GM18951 (cell line): ENCODE data around the gene CENPO.

Experiments
- POLR2A ChIP-seq: IDR thresholded peaks from 4 replicates; pipeline ENCODE4 v1.6.1; 2011; ENCODE audit warnings: mild to moderate bottlenecking; ENCODE audit not compliant: insufficient read length, insufficient read depth; ENCODE audit errors: extremely low read depth
- in situ Hi-C: fragments of 300-500 bp; cut with MboI; formaldehyde crosslinking; loops from one replicate; pipeline ENCODE4 v1.12.0; 2022; ENCODE audit warnings: low sequenced_read_pairs, mixed read lengths, inconsistent platforms; ENCODE audit not compliant: unreplicated experiment

Gene CENPO

DNA sequence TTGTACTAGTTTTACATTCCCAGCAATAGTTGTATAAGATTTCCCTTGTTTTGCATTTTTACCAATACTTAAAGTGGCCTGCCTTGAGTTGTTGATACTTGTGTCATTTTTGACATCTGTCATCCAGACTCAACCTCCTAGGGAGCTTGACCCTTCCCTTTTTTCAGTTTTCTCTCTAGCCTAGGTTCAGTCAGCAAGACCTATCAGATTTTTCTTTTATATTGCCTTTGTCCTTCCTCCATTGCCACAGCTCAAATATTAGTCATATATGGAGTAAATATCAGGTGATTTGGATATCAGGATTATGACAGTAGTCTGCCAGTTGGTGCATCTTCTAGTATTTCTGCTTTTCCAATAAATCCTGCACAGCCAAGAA, 13.4 kb downstream of the CENPO start:
- in situ Hi-C loops: no loop called here
- TF ChIP-seq POLR2A: no peak

DNA sequence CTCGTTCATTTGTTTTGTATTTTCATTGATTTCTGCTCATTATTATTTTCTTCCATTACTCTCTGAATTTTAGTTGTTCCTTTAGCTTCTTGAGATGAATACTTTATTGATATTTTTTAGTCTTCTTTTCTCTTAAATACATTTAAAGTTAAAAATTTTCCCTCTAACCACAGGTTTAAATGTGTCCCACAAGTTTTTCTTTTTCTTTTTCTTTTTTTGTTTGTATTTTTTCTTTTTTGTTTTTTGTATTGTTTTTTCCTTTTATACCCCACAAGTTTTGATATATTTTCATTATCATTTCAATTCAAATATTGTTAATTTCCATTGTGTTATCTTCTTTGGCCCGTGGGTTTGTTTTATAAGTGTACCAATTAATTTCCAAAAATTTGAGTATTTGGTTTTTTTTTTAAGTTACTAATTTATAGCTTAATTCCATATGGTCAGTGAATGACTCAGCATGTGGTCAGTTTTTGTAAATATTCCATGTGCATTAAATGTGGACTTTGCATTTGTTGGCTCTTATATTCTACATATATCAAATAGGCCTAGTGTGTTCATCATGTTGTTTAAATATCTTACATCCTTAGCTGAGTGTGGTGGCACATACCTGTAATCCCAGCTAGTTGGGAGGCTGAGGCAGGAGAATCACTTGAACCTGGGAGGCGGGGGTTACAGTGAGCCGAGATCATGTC, 16.2 kb downstream of the CENPO start:
- in situ Hi-C loops: no loop called here
- no peak for TF ChIP-seq POLR2A

DNA sequence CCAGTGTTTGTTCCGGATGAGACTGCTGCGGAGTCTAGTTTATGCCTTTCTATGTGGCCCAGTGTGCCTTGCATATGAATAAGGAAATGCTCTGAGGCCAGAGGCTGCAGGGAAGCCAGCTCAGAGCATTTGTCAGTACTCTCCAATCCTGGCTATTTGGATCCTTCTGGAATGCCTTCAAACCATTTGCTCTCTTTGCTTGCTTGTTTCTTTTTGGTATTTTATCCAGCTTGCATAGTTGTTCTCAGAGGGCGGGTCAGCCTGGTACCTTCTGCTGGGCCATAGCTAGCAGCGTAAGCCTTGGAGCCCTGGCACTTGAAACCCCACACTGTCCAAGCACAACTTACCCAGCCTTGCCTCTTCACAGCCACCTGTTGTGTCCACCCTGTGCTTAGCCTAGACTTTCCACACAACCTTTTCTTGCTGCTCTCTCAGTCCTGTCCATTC, 20.5 kb downstream of the CENPO start:
- TF ChIP-seq POLR2A: no peak
- in situ Hi-C loops: no loop called here

DNA sequence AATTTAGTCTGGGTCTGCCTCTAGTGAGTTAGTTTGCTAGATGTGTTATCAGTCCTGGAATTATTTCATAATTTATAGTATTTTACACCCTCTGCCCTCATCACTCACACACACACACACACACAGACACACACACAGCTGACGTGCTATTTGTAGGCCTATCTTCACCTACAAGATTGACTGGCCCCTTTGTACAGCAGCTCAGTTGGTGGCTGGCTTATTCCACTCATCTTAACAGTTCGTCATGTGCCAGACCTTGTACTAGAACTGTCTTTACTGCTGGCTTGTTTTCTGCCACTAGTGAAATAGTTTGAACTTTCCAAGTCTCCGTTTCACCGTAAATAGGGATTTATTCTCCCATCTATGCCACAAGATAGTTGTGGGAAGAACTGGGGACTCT, 21.3 kb downstream of the CENPO start:
- no peak for TF ChIP-seq POLR2A
- in situ Hi-C loops: no loop called here

DNA sequence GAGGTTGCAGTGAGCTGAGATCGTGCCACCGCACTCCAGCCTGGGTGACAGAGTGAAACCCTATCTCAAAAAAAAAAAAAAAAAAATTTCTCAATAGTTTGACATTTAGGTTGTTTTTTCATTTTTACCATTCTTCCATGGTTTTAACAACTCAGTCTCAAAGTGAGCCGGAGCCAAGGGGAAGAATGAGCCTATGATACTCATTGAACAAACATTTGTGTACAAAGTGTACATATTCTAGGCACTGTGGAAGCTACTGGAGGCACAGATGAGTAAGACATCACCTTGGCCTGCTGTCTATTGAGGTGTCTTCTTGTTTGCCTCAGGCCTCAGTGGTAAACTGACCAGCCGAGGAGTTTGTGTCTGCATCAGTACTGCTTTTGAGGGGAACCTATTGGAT, 21.9 kb downstream of the CENPO start:
- TF ChIP-seq POLR2A: no peak
- in situ Hi-C loops: no loop called here

DNA sequence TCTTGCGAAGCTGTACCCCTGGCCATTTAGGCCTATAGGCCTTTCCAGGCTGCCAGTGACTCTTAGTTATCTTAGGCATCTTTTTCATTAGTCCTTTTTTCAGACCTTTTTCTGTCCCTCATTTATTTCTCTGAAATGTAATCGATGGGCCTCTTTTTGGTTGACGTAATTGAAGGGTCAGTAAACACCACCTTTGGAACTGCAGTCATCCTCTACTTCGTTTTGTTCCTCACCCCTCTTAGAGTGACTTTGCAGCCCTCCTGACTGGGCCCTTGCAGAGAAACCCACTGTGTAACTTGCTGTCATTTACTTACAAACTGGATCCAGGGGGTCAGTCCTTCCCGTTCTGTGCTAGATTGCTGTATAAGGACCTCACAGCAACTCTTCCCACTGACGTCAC, 23.2 kb downstream of the CENPO start:
- no peak for TF ChIP-seq POLR2A
- in situ Hi-C loops: no loop called here

DNA sequence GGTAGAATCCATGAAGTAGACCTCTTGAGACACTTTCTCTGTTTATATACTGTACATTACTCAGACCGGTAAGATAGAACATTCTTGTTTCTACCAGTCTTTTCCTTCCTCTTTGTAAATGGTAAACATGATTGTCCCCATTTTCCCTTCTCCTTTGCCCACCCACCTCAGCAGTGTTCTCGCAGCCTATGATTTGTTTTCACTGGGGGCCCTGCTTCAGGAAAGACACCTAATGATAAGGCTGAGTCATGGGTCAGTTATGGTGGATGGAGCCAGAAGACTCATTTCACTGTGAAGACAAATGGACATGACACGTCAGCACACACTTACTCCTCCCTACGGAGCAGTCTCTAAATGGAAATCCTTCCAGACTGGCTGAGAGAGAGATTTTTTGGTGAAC, 23.7 kb downstream of the CENPO start:
- in situ Hi-C loops: no loop called here
- TF ChIP-seq POLR2A: no peak

DNA sequence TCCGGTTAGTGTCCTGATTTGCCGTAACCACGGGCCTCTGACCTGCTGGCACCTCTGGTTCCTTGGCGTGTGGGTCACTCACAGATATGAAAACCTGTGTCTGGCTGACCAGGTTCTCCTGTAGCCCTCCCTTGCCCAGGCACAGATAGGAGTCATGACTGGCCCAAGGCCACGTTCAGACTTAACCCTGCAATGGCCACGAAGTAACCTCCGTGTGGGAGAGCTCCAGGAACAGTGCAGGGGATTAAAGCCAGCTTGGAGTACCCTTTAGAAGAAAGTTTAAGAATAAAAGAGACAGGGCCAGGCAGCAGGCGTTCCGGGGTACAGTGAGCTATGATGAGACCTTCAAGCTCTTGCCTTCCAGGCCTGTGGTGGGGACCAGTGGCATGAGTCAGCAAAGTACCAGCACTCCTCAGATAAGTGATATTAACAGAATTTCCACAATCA, 25.5 kb downstream of the CENPO start:
- TF ChIP-seq POLR2A: no peak
- in situ Hi-C loops: no loop called here

DNA sequence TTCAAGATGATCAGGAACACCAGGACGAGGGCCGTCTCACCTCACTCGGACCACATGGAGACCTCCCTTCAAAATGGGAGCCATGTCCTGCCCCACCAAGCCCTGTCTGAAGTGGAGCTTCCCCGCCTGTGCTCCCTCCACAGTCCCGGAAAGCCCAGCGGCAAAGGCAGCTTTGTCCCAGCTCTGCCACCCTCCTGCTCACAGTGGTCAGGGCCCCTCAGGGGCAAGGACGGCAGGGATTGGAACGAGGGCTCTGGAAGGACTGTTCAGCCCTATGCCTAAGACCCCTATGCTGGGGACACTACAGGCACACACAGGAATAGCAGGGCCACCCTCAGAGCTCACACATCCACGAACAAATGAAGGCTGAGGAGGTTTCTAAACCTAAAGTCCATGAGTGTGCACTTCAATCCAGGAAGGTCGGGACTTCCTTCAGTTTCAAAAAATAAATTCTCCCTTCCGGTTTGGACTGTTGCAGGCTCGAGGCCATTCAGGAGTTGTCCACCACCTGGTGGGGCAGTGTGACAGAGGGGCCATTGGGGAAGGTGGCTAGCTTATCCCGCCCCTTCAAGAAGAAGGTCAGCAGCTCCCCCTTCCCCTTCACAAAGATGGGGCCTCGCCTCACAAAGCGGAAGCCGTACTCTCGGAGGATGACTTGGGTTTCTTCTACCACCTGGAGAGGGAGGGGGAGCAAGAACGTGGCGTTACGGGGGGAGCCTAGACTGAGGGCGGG, 26.4 kb downstream of the CENPO start:
- no peak for TF ChIP-seq POLR2A
- in situ Hi-C loops: loop anchor here (5.0 kb wide), 1 partner anchor 402 kb away; no protein-coding TSS in a partner anchor

DNA sequence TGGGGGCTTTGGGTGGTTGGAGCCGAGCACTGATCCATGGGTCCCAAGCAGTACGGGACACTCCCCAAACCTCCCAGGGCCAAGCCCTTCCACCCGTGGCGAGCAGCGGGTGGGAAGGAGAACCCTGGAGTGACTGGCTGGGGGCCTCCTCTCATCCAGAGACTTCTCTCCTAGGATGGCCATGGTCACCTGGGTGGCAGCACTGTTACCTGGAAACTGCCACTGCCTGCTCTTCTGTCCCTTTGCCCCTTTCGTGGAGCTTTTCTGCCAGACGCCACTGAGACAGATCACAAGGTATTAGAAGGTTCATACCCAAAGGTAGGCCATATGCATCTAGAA, 26.9 kb downstream of the CENPO start:
- TF ChIP-seq POLR2A: no peak
- in situ Hi-C loops: loop anchor here (5.0 kb wide), 1 partner anchor 403 kb away; no protein-coding TSS in a partner anchor

DNA sequence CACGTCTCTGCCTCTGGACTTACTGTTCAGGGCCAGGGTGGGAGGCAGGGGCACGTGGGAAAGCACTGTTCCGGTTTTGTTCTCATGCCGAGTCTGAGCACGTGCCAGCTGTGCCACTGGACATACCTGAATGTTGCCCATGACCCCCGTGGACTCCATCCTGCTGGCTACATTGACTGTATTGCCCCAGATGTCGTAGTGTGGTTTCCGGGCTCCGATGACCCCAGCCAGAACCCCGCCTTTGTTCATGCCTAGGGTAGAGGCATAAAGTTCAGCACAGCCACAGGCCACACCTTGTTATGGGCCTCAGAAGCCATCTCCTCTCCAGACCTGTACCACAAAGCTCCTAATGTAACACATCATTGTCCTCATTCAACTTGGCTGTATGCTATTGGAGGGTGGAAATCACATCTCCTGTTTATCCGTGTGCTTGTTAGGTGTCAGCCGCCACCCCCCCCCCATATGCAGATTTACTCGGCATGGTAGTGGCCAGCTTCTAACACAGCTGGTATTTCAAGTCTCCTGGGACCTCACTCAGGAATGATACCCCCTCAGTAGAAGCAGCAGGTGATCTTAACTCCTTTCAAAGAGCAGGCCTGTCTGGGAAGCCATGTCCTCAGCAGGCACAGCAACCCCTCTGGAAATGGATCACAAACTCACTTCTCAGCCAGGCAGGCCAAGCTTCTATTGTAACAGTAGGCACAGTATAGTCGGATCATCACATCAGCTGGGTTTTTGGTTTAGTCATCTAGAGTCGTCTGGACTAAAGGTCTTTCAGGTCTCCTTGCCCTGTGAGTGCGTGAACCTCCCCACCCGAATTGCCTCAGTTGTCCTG, 27.6 kb downstream of the CENPO start:
- in situ Hi-C loops: loop anchor here (5.0 kb wide), 1 partner anchor 404 kb away; no protein-coding TSS in a partner anchor
- TF ChIP-seq POLR2A: no peak

DNA sequence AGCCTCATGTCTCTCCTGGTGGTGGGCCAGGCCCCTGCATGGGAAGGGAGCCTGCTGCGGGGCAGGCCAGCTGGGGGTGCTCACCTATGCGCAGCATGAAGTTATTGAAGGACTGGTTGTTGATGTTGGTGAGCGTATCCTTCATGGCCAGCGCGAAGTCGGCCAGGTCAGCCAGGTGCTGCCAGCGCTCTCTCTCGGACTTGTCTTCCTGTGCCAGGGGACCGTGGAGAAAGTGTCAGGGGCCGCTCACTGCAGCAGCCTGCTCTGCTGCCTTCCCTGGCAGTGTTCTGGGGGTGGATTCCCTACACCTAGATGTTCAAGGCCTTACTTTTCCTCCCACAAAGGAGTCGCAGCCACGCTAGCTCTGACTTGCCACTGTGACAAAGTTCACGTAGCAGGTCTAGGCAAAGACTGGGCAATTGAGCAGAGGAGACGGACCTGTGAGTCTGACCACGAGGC, 28.2 kb downstream of the CENPO start:
- TF ChIP-seq POLR2A: no peak
- in situ Hi-C loops: loop anchor here (5.0 kb wide), 1 partner anchor 404 kb away; no protein-coding TSS in a partner anchor

DNA sequence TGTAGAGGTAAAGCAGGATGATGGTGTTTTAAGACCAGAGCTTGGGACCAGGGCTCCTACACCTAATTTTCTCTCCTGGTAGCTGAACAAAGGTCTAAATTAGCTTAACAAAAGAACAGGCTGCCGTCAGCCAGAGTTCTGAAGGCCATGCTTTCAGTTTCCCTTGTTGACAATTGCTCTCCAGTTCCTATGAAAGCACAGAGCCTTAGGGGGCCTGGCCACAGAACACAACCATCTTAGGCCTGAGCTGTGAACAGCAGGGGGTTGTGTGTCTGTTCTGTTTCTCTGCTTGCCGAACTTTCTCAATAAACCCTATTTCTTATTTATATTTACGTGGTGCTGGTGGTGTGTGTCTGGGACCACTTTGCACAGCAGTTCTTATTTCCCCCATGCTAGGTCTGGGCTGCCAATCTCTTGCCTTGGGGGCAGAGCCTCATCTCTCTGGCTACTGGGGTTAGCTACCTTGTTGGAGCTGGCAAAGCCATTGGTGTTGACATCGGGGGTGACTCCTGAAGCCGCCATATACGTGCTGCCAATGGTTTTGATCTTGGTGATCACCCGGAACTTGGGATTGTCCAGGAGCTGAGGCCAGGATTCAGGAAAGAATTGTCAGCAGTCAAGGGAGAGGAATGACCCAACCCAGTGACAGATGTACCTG, 29.0 kb downstream of the CENPO start:
- in situ Hi-C loops: loop anchor here (5.0 kb wide), 1 partner anchor 405 kb away; no protein-coding TSS in a partner anchor
- TF ChIP-seq POLR2A: no peak

DNA sequence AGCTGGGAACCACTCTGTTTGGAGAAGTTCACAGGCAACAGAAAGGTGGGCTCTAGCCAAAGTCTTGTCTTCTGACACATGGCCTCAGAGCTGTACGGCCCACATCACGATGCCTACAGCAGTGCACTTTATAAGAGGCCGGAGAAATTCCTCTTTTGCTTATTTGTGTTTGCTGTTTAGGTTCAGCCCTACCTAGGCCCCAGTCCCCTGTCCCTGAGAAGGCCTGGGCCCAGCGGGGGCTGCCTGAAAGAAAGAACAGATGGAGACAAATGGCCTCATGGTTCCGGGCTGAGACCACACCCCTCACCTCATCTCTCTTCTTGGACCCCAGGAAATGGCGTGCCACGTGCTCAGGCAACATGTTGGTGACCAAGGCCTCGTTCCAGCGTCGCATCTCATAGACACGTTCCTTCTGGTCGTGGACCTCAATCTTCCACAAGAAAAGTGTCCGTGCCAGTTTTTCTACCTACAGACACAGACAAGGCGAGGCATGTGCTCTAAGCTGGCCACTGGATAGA, 30.9 kb downstream of the CENPO start:
- TF ChIP-seq POLR2A: no peak
- in situ Hi-C loops: loop anchor here (5.0 kb wide), 1 partner anchor 407 kb away; no protein-coding TSS in a partner anchor
